Measurements from ENCODE around the gene GCG. TPM values are rescaled to one million over a fixed set of nuclear protein-coding genes. Genes with fewer than 3 reads are reported as not detected.

The GCG gene
- total RNA-seq, result not detected

DNA sequence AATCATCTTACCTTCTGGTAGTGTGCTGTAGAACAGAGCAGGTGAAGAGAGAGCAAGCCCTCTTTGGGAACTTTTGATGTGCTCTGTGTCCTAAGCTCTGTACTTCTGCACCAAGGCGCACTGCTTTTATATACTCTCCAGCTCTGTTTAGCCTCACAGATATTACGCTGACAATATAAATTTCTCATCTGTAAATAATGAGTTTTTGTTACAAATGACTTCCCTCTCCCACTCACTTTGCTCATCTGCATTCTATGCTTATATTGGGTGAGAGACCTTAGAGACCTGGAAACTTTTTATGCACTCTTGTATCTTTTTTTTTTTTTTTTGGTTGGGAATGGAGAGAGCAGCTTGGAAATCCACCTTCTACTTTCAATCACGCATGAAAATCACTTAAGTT is at the start of gene GCG:
GCG (minus strand) TSS at position 101 of the 400 bp plus-strand sequence. CDS start 3,069 bp downstream, outside the sequence.
- H3K27ac Mint-ChIP-seq, result no peak within 1 kb of the TSS
- ATAC-seq (no peak), DNase-seq (ENCODE audit: low spot score in 2 of 2) (no peak)
- no peaks in the 10 kb centered on the region for H3K9me3 Mint-ChIP-seq
- H3K36me3 Mint-ChIP-seq, result no peaks in the 10 kb centered on the region

DNA sequence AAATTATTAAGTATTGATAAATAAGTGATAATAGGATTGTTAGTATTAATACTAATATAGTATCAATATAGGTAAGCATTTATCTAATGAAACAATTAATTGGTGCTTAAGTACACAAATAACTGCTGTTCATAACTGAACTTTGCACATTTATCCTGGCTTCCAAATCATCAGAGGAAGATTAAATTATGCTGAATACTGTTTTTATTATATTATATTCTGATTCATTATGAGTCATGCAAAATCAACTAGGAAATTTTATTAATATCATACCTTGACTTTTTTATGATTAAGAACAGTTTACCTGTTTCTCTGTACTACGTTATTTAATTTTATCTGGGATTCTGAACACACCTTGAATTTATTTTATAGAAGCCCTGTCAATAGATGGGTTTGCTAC is 48.6 kb upstream of the GCG start:
- no peak for ATAC-seq
- no peaks in the 10 kb centered on the region for H3K36me3 Mint-ChIP-seq
- H3K27ac Mint-ChIP-seq, result no peak overlapping the region
- no peaks in the 10 kb centered on the region for H3K9me3 Mint-ChIP-seq
- DNase-seq (ENCODE audit: low spot score in 2 of 2), result no peak

DNA sequence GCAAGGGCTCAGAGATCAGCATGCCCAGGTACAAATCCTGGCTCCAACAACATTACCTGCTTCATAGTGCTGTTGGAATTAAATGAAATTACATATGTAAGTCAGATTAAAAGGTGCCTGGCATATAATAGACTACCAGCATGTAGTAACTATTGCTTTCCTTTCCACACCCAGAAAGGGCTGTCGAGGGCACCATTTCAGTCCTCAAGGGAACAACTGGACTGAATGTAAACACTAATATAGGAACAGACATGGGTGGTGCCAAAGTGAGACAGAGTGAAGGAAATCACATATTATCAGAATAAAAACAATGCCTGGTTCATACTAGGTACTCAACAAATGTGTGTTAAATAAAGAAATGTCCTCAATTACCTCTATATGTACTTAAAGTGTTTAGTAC is 47.9 kb upstream of the GCG start:
- DNase-seq (ENCODE audit: low spot score in 2 of 2), result no peak
- Mint-ChIP-seq H3K36me3 (no peaks in the 10 kb centered on the region), H3K27ac (no peak overlapping the region), H3K9me3 (no peaks in the 10 kb centered on the region)
- ATAC-seq, result no peak

DNA sequence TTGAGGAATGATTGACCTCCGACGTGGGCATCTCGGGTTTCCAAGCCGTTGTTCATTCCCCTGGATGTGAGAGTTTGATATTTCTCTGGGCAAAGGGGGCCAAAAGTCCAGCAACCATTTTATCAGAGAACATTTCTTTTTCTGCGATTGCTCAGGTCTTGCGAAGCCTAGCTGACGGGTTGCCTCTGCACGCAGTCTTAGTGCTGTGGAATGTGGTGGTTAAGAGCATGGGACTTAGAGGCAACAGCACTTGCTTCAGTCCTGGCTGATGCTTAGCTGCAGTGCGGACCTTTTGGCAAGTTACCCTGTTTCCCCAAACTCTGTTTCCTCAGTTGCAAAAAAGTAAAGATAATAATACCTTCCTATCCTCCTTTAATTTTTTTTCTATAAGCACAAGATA is 46.2 kb upstream of the GCG start:
- H3K27ac Mint-ChIP-seq, result no peak overlapping the region
- no peak for ATAC-seq
- H3K36me3 Mint-ChIP-seq, result no peaks in the 10 kb centered on the region
- DNase-seq (ENCODE audit: low spot score in 2 of 2), result no peak
- no peaks in the 10 kb centered on the region for H3K9me3 Mint-ChIP-seq

DNA sequence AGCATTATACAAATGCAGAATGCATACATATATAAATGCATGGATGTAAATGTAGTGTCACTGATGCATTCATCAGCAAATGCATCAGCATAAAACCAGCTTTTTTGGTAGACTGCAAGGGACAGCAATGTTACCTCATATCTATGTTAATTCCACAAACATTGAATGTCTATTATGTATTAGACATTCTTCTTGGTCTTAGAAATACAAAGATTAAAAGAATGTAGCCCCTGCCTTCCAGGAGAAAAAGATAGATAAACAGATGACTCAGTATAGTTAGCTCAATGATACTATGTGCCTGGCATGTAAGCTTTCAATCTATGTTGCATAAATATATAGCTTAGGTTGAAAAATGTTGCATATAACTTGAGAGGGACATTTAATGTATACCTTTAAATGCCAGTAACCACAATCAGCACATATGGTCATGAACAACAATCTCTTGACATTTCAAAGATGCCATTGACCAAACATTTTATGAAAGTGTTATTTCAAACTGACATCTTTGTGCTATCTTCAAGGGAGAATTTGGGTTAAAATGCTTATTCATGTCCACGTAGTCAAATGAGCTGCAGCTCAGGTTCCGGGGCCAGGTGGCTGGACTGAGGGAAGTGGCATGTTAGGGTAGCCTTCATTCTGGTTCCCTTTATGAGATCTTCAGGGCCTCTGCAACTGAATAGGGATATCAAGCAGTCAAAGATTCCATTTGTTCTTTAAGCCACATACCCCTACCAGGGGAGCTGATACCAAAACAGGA is 45.2 kb upstream of the GCG start:
- ATAC-seq (no peak), DNase-seq (ENCODE audit: low spot score in 2 of 2) (no peak)
- H3K27ac Mint-ChIP-seq, result no peak overlapping the region
- H3K9me3 Mint-ChIP-seq, result no peaks in the 10 kb centered on the region
- H3K36me3 Mint-ChIP-seq, result no peaks in the 10 kb centered on the region

DNA sequence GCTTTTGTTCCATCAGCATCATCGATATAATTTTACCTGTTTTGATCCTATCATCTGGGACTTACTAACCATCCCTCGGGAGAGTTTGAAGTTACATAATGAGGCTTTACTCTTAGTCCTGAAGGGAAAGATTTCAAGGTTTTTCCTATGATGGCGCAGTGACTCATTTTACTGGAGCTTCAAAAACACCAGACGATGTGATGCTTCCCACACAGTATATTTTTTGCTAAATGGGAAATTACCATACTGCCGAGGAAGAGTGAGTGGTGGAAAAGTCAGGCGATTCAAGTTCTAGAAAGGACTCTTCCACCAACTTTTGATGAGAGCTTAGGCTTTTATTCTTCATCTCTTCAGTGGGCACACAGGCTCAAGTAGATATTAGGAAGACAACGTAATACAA is 44.6 kb upstream of the GCG start:
- Mint-ChIP-seq H3K9me3 (no peaks in the 10 kb centered on the region), H3K27ac (no peak overlapping the region), H3K36me3 (no peaks in the 10 kb centered on the region)
- ATAC-seq (peak; percentile 18 to 57), DNase-seq (ENCODE audit: low spot score in 2 of 2) (no peak)

DNA sequence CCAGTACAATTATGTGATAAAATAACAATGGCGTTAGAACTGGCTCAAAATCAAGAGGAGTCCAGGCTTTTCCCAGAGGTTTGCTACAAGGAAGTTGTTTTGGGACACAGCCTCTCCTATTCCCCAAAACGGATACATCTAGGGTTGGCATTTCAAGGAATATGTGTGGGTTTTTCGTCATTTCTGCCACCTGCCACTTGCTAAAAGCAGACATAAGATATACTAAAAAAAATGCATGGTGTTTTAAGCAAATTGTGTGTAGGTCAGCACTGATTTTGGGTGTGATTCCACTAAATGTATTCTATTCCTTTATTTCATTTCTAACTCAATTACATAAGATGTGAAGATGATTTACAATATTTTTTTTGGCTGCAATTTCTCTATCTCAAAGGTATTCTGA is 36.4 kb upstream of the GCG start:
- Mint-ChIP-seq H3K36me3 (no peaks in the 10 kb centered on the region), H3K27ac (no peak overlapping the region), H3K9me3 (no peaks in the 10 kb centered on the region)
- ATAC-seq (no peak), DNase-seq (ENCODE audit: low spot score in 2 of 2) (no peak)

DNA sequence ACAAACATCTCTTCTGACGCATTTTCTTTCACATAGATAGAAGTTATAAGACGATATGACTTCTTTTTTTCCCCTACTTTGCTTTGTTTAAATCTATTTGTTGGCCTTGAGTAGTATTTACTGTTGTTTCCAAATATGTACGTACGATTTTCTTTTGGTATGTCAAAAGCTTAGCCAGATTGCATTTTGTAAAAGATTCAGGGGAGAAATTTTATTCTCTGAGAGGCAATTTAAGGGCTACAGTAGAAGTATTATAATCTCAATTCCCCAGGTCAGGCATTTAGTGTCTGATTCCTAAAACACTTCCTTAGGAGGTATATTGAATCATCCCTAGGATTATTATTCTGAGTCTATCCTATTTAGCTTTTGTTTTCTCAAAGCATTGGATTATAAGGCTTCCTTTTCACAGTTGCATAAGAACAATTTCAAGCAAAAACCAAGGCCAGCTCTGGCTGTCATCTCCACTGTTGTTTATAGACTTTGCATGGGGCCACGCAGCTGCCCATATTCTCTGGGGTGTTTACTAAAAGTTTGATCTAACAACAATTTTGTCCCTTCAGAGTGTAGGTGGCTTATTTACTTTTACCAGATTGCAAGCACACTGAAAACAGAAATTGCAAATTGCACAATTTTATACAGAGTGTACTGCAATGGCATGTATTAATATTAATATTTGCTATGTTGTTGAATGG is 33.6 kb upstream of the GCG start:
- no peak overlapping the region for H3K27ac Mint-ChIP-seq
- no peaks in the 10 kb centered on the region for H3K9me3 Mint-ChIP-seq
- no peak for ATAC-seq
- no peaks in the 10 kb centered on the region for H3K36me3 Mint-ChIP-seq
- DNase-seq (ENCODE audit: low spot score in 2 of 2), result no peak

DNA sequence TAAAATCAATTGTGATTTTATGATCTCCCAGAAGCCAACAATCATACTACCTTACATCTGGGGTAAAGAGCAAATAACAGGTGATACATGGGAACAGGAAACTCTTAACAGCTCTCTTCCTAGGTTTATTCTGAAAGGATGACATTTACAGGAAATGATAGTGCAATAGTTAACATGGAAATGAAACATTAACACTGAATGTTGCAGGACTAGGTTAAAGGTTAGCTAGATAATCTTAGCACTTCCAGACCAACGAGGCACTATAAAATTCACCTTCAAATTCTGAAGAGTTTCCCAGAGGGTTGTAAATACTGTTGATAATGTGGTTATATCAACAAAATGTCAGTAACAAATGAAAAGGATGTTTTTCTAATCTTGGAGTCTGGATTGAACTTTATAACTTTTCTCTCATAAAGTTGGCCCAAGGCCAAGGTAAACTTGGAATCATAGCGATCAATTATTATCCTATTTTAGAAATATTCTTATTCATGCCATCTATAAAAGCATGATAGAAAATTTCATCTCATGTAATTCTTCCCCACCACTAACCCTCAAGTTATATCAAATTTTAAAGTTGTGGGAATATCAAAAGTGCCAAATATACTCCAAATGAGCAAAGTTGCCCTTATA is 32.9 kb upstream of the GCG start:
- no peak for DNase-seq (ENCODE audit: low spot score in 2 of 2)
- Mint-ChIP-seq H3K36me3 (no peaks in the 10 kb centered on the region), H3K27ac (no peak overlapping the region), H3K9me3 (no peaks in the 10 kb centered on the region)
- no peak for ATAC-seq

DNA sequence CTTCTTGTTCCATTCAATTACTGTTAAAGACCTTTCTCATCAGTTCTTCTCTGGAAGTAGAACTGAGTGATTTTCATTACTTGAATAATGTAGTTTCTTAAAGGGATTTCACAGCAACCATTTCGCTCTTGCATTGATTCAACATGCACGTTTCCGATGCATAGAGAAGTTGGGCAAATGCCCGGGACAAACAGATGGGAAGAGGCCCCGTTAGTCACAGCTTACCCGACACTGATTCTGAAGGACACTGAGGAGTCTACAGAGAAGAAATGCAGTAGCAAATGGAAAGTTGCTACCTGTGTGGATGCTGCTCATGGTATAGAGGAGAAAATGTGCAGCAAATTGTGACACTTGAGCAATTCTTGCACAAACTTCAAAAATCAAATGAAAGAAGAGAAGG is 32.3 kb upstream of the GCG start:
- no peak for DNase-seq (ENCODE audit: low spot score in 2 of 2)
- no peaks in the 10 kb centered on the region for H3K36me3 Mint-ChIP-seq
- ATAC-seq, result no peak
- H3K27ac Mint-ChIP-seq, result no peak overlapping the region
- no peaks in the 10 kb centered on the region for H3K9me3 Mint-ChIP-seq

DNA sequence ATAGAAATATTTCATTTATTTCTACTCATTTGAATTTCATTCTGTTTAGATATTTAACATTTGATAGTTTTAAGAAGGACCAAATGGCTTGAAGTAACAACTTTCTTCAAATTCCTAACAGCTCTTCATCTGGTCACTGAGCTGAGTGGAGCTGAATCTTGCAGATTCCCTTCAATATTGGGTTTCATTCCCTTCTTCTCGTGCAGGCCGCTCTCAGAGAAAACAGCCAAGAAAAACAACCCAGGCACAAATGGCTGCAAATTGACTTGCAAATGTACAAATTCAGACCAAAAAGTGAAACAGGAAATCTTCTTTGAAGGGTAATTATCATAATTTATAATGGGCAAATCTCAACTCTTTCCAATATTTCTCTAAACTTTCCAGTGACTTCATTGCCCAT is 30.3 kb upstream of the GCG start:
- no peaks in the 10 kb centered on the region for H3K9me3 Mint-ChIP-seq
- ATAC-seq (no peak), DNase-seq (ENCODE audit: low spot score in 2 of 2) (no peak)
- no peak overlapping the region for H3K27ac Mint-ChIP-seq
- no peaks in the 10 kb centered on the region for H3K36me3 Mint-ChIP-seq

DNA sequence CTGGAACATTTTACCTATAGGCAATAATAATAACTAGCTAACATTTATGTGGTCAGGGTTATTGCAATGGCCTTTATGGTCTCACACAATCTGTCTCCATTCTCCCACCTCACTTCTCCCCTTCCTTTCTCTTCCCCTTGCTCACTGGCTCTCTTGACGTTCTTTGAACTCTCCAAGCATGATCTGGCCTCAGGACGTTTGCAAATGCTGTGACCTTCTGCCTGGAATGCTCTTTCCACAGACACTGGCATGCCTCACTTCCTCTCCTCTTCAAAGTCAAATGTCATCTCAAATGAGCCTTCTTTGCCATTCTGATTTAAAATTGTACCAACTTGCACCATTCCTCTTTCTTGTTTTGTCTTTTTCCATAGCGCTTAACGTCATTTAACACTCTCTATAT is 25.3 kb upstream of the GCG start:
- H3K9me3 Mint-ChIP-seq, result no peaks in the 10 kb centered on the region
- H3K27ac Mint-ChIP-seq, result no peak overlapping the region
- H3K36me3 Mint-ChIP-seq, result no peaks in the 10 kb centered on the region
- no peak for DNase-seq (ENCODE audit: low spot score in 2 of 2)
- no peak for ATAC-seq

DNA sequence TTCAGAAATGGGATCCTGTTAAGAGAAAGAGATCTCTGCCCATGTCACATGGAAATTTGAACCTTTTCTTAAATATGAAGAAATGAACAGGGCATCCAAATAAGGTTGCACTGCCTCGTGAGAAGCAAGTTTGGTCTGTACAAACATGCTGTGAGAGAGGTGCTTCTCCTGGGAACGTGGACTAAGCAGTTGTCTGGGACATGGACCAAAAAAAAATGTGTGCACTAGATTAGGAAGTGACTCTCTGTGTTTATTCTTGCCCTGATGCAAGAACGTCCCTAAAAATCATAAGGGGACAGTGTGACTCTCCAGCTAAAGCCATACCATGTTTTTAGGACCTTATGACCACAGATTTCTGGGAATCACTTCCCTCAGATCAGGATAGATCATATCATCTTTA is 23.7 kb upstream of the GCG start:
- Mint-ChIP-seq H3K27ac (no peak overlapping the region), H3K36me3 (no peaks in the 10 kb centered on the region), H3K9me3 (no peaks in the 10 kb centered on the region)
- no peak for DNase-seq (ENCODE audit: low spot score in 2 of 2)
- ATAC-seq, result no peak

DNA sequence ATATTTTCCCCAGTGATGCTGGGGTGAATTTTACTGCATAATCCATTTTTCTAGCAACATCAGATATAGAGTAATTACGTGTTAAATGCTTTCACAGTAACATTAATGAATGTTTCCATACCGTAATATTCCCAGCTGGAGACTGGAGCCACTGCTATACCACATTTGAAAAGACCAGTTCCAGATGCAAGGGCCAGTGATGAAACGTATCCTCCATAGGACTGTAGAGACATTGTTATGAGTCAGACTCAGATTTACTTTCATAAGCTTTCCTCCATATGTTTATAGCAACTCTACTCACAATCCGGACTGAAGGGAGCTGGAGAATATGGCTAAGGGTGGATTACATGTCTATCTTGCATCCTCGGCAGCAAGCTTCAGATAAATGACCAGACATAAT is 22.7 kb upstream of the GCG start:
- H3K9me3 Mint-ChIP-seq, result no peaks in the 10 kb centered on the region
- H3K36me3 Mint-ChIP-seq, result no peaks in the 10 kb centered on the region
- no peak overlapping the region for H3K27ac Mint-ChIP-seq
- ATAC-seq, result no peak
- DNase-seq (ENCODE audit: low spot score in 2 of 2), result no peak

DNA sequence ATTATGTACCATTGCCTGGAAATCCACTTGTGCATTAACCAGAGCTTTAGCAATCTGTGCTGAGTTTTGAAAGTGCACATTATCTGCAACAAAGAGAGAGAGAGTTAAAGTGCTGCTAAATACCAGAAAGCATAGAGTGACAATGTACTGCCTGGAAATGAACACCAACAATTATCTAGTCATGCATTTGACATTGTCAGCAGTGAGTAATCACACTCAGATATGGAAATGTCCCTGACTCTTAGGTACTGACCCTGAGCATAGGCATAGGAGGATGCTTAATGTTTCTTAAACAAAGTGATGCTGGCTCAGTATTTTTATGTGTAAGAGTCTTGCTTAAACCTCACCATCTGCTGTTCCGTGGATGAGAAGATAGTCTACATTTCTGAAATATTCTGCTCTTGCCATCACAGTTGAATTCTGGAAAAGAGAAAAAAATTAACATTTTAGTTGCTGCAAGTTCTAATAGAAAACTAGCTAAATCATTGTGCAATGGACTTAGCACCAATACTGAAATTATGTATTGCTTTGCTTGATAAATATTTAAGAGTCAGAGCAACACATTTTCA is 20.8 kb upstream of the GCG start:
- H3K36me3 Mint-ChIP-seq, result no peaks in the 10 kb centered on the region
- H3K9me3 Mint-ChIP-seq, result no peaks in the 10 kb centered on the region
- no peak overlapping the region for H3K27ac Mint-ChIP-seq
- no peak for DNase-seq (ENCODE audit: low spot score in 2 of 2)
- ATAC-seq, result peak; percentile 48 to 92

DNA sequence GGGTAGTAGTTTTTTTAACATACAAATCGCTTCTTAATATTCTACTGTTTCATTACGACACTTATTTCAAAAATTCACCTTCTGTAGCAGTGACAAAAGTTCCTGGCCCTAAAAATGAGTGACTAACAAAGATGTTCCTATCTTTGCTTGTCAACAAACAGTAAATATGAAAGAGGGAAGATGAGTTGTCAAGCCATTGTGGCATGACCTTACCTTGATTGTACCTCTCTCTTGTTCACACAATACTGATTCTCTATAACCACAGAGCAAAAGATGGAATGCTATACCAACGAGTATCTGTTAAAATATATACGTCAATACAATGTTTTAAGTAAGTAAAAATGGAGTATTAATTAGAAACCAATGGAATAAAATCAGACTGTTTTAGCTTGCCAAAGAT is 14.7 kb upstream of the GCG start:
- Mint-ChIP-seq H3K27ac (no peak overlapping the region), H3K9me3 (no peaks in the 10 kb centered on the region), H3K36me3 (no peaks in the 10 kb centered on the region)
- DNase-seq (ENCODE audit: low spot score in 2 of 2) (no peak), ATAC-seq (peak in 1 of 2 donors; percentile 80)

DNA sequence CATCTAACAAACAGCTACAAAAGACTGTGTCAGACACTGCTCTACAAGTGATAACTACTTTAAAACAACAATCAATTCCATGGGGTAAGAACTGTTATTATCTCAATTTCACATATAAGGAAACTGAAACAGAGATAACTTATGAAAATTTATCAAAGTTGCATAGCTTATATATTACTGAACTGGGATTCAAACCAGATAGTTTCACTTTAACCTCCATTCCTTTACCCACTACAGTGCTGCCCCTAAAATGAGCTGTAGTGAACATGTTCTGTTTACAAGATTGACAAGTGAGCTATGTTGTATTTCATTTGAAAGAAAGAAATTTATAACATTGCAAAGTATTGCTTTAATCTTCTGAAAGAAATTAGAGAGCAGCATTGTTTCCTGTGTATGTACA is 14.1 kb upstream of the GCG start:
- ATAC-seq (peak in 1 of 2 donors; percentile 73), DNase-seq (ENCODE audit: low spot score in 2 of 2) (no peak)
- H3K9me3 Mint-ChIP-seq, result no peaks in the 10 kb centered on the region
- no peaks in the 10 kb centered on the region for H3K36me3 Mint-ChIP-seq
- no peak overlapping the region for H3K27ac Mint-ChIP-seq
